ENCODE results near the gene PINLYP. TPM values are rescaled to one million over a fixed set of nuclear protein-coding genes. Genes with fewer than 3 reads are reported as not detected.

Gene PINLYP
- 1 to 10 TPM in 1 of 4 donors, not detected in 3; 1.2 TPM for total RNA-seq

DNA sequence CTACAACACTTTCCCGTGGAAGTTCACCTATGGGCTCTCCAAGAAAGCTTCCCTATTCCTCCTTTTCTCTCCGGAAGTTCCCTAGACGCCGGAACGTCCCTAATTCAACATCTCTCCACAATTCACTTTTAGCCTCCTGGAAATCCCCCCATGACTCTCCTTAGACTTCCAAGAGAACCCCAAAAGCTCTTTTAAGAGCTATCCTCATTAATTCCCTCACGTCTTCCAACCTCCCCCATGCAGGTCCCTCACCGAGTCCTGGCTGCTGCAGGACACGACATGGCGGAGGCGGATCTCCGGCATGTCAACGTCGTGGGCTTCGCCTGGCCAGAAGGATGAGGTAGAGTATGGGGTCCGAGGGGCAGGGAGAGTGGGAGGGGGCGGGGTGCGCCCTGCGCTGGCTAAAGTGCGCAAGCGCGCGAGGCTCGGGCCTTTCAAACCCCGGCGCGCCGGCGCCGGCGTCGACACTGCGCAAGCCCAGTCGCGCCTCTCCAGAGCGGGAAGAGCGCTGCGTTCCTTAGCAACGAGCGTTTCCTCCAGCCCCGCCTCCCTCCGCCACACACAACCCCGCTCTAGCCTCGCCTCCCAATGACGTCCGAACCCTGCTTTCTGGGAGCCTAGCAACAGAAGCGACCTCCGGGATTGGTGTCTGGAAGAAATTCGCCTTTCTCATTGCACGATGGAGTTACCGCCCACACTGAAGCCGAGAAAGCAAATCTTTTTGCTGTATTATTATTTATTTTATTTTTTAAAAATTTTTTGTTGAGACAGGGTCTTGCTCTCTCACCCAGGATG is at the start of gene PINLYP, which contains the start of gene XRCC1:
Gene PINLYP, plus strand, starts transcription at position 646 of the 795 bp plus-strand sequence. CDS start 1,391 bp downstream, outside the sequence.
Gene XRCC1, minus strand, starts transcription at position 372 of the 795 bp plus-strand sequence. Its CDS starts 69 bp downstream, at position 303.
- intact Hi-C loops (cut with DNase I; ENCODE audit: low total_unique reads) = loop anchor here (1.0 to 5.0 kb wide), 2 partner anchors 21 to 43 kb away; partner anchors contain the start of genes IRGQ, ZNF575 and ZNF576
- TF ChIP-seq, protein P1, sequence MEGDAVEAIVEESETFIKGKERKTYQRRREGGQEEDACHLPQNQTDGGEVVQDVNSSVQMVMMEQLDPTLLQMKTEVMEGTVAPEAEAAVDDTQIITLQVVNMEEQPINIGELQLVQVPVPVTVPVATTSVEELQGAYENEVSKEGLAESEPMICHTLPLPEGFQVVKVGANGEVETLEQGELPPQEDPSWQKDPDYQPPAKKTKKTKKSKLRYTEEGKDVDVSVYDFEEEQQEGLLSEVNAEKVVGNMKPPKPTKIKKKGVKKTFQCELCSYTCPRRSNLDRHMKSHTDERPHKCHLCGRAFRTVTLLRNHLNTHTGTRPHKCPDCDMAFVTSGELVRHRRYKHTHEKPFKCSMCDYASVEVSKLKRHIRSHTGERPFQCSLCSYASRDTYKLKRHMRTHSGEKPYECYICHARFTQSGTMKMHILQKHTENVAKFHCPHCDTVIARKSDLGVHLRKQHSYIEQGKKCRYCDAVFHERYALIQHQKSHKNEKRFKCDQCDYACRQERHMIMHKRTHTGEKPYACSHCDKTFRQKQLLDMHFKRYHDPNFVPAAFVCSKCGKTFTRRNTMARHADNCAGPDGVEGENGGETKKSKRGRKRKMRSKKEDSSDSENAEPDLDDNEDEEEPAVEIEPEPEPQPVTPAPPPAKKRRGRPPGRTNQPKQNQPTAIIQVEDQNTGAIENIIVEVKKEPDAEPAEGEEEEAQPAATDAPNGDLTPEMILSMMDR (IDR thresholded peaks at IDR 0.05 in 4 of 5, conservative IDR thresholded peaks at IDR 0.05 in 1 of 5) = no peak
- peak; percentile 43 to 44 for TF ChIP-seq POLR2A (IDR thresholded peaks at IDR 0.05)

DNA sequence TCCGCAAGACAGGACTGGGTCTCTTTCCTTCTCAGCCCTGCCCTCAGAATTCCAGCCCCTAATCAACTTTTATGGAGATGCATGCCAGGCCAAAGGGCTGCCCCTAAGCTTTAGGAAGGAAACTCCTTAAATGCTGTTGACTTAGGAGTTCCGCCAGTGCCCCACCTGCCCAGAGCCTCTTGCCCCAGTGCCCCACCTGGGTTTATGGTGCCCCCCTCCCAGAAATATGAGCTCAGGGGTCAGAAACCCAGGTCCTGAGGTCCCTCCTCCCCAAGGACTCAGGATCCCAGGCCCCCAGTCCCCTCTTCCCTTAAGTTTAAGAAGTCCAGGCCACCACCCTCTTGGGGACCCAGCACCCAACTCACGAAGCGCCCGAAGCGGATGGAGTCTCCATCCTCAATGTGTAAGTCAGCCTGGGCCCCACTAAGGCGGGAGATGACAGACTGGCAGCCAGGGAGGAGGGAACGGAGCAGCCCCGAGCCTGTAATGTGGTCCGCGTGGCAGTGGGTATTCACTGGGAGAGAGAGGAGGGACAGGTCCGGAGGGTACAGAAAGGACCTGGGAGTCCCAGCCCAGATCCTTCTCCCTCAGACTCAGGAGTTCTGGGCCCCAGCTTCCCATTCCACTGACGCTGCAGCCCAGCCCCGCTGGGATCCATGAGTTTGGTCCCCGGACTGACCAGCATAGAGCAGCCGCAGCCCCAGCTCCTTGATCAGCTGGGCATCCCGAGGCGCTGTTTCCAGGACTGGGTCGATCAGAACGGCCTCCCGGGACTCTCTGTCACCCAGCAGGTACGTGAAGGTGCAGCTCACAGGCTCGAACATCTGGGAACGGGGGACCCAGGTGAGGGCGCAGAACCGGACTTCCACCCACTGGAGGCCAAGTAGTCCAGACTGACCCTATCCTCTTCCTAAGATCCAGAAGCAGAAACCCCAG is 49.5 kb upstream of the PINLYP start:
- Histone ChIP-seq H3K4me3 (peak overlapping the region; percentile 67 to 95 (median 81)), H3K4me1 (peaks cover 22 to 29% of the 10 kb centered on the region in 2 donors), H3K36me3 (no peaks in the 10 kb centered on the region), H3K27ac (peak overlapping the region; percentile 80 to 87 (median 84)), H3K9me3 (no peaks in the 10 kb centered on the region), H3K27me3 (no peaks in the 10 kb centered on the region)
- intact Hi-C loops (cut with DNase I; ENCODE audit: low total_unique reads) = loop anchor here (2.0 kb wide), 1 partner anchor 21 kb away; the partner anchor contains the start of gene PHLDB3
- in situ Hi-C loops (cut with MboI; ENCODE audit: low sequenced_read_pairs in 4 of 4) = loop anchor here in 1 of 4 donors (25.0 kb wide), 1 partner anchor 136 kb away; the partner anchor contains the start of gene PLAUR
- DNase-seq (peak in 1 of 2 donors; percentile 9), ATAC-seq (peak in 1 of 2 donors; percentile 28)
- TF ChIP-seq, protein P1 (IDR thresholded peaks at IDR 0.05 in 4 of 5, conservative IDR thresholded peaks at IDR 0.05 in 1 of 5) = no peak
- no peak for TF ChIP-seq POLR2A (IDR thresholded peaks at IDR 0.05)

More for the DNA sequence above, at the start of gene PINLYP, which contains the start of gene XRCC1:
- H3K27me3 ChIP-seq = no peaks in the 10 kb centered on the region
- H3K4me3 ChIP-seq = peak within 1 kb of the TSS; percentile 75 to 98 (median 88)
- H3K9me3 ChIP-seq = no peaks in the 10 kb centered on the region
- H3K36me3 ChIP-seq = peaks cover 0 to 8% of the 10 kb centered on the region in 2 donors
- DNase-seq (peak; percentile 96 to 97), ATAC-seq (peak; percentile 100)
- peak within 1 kb of the TSS; percentile 77 to 87 (median 82) for H3K27ac ChIP-seq
- in situ Hi-C loops (cut with MboI; ENCODE audit: low sequenced_read_pairs in 4 of 4) = no loop called here
- peaks cover 10 to 13% of the 10 kb centered on the region in 2 donors for H3K4me1 ChIP-seq

DNA sequence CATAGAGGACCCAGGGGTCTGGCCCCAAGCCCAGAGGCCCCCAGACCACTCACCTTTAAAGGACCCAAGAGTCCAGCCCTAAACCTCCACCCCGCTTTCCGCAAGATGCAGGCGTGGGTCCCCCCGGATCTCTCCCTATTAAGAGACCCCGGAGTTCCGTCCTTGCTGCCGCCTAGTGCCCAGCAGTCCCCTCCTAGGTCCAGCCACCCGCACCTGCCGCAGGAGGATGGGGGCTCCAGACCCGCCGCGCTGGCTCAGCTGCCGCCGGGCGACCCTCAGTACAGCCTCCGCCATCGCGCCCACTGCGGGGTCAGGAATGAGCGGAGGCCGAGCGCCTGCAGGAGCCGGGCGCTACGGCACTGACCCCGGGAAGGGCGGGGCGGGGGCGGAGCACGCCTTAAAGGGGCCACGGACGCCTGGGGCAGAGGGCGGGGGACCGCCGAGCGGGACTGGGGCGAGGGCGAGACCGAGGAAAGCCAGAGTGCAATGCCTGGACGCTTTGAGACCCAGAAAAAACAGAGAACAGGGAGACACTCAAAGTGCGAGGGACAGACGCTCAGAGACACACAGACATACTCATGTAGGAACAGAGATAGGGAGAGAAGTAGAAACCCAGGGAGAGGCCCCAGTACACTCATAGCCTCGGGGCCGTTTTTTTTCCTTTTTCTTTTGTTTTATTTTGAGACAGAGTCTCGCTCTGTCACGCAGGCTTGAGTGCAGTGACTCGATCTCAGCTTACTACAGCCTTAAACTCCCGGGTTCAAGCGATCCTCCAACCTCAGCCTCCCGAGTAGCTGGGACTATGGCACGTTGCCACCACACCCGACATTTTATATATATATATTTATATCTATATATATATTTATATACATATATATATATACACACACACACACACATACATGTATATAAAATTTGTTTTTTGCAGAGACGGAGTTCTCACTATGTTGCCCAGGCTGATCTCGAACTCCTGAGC is 48.4 kb upstream of the PINLYP start, which contains the start of gene ETHE1:
Gene ETHE1, minus strand, starts transcription at position 318 of the 976 bp plus-strand sequence. Its CDS starts 24 bp downstream, at position 294.
- ATAC-seq (peak; percentile 86 to 88), DNase-seq (peak; percentile 61 to 75)
- intact Hi-C loops (cut with DNase I; ENCODE audit: low total_unique reads) = loop anchor here (2.0 kb wide), 1 partner anchor 22 kb away; the partner anchor contains the start of gene PHLDB3
- Histone ChIP-seq H3K27me3 (no peaks in the 10 kb centered on the region), H3K4me1 (peaks cover 24 to 31% of the 10 kb centered on the region in 2 donors), H3K4me3 (peak within 1 kb of the TSS; percentile 67 to 95 (median 81)), H3K36me3 (no peaks in the 10 kb centered on the region), H3K9me3 (no peaks in the 10 kb centered on the region), H3K27ac (peak within 1 kb of the TSS; percentile 80 to 87 (median 84))
- TF ChIP-seq POLR2A (IDR thresholded peaks at IDR 0.05) = peak; percentile 56 to 62
- TF ChIP-seq, protein P1 (IDR thresholded peaks at IDR 0.05 in 4 of 5, conservative IDR thresholded peaks at IDR 0.05 in 1 of 5) = no peak
- in situ Hi-C loops (cut with MboI; ENCODE audit: low sequenced_read_pairs in 4 of 4) = loop anchor here in 1 of 4 donors (25.0 kb wide), 1 partner anchor 135 kb away; the partner anchor contains the start of gene PLAUR
